Astrocyte (in vitro differentiated cells and primary cell): ENCODE data around the gene EPS8L3. TPM values are rescaled to one million over a fixed set of nuclear protein-coding genes. Genes with fewer than 3 reads are reported as not detected.

Experiments
- DNase-seq: peaks from one replicate; pipeline ENCODE4 v3.0.0-alpha.2; 2010; ENCODE audit warnings: low read depth
- FAIRE-seq: peaks from 2 replicates; lab custom pipeline; 2011; peaks lifted over from hg19 to GRCh38; lab: Jason Lieb, UNC
- H2AFZ ChIP-seq: 2 replicates; pipeline ENCODE4 v1.6.0; 2012; ENCODE audit warnings: low read depth, low read length, inconsistent platforms
- H3K27ac ChIP-seq: 2 replicates; pipeline ENCODE4 v1.5.1; 2011; ENCODE audit warnings: low read depth, low read length, inconsistent platforms
- H3K27me3 ChIP-seq: 2 replicates; pipeline ENCODE4 v1.6.0; 2011; ENCODE audit warnings: low read length, inconsistent platforms; ENCODE audit not compliant: insufficient read depth
- H3K36me3 ChIP-seq: 2 replicates; pipeline ENCODE4 v1.5.1; 2011; ENCODE audit warnings: low read length, inconsistent platforms; ENCODE audit not compliant: insufficient read depth
- H3K4me1 ChIP-seq: 2 replicates; pipeline ENCODE4 v1.5.1; 2011; ENCODE audit warnings: low read length, inconsistent platforms; ENCODE audit not compliant: insufficient read depth
- H3K4me2 ChIP-seq: 2 replicates; pipeline ENCODE4 v1.6.0; 2012; ENCODE audit warnings: low read length, inconsistent platforms
- H3K4me3 ChIP-seq: 2 replicates; pipeline ENCODE4 v1.5.1; 2011; ENCODE audit warnings: low read depth, mild to moderate bottlenecking, low read length, inconsistent platforms; ENCODE audit not compliant: insufficient read depth
- H3K79me2 ChIP-seq: 2 replicates; pipeline ENCODE4 v1.6.0; 2012; ENCODE audit warnings: mild to moderate bottlenecking, low read length, inconsistent platforms; ENCODE audit not compliant: insufficient read depth
- H3K9ac ChIP-seq: 2 replicates; pipeline ENCODE4 v1.6.0; 2012; ENCODE audit warnings: mild to moderate bottlenecking, low read length, inconsistent platforms
- H3K9me3 ChIP-seq: 2 replicates; pipeline ENCODE4 v1.5.1; 2012; ENCODE audit warnings: low read depth, mild to moderate bottlenecking, low read length, inconsistent platforms; ENCODE audit not compliant: insufficient read depth
- H4K20me1 ChIP-seq: 2 replicates; pipeline ENCODE4 v1.6.0; 2012; ENCODE audit warnings: low read length, inconsistent platforms; ENCODE audit not compliant: insufficient read depth
- H3K27ac Mint-ChIP-seq: one replicate; pipeline ENCODE4 v1.8.0; 2021; ENCODE audit warnings: mild to moderate bottlenecking, mixed read lengths; ENCODE audit not compliant: unreplicated experiment
- H3K27me3 Mint-ChIP-seq: one replicate; pipeline ENCODE4 v1.8.0; 2021; ENCODE audit warnings: low read depth, mixed read lengths; ENCODE audit not compliant: unreplicated experiment
- H3K36me3 Mint-ChIP-seq: one replicate; pipeline ENCODE4 v1.8.0; 2021; ENCODE audit warnings: low read depth, mixed read lengths; ENCODE audit not compliant: unreplicated experiment
- H3K4me1 Mint-ChIP-seq: one replicate; pipeline ENCODE4 v1.8.0; 2021; ENCODE audit warnings: low read depth, mixed read lengths; ENCODE audit not compliant: unreplicated experiment
- H3K4me3 Mint-ChIP-seq: one replicate; pipeline ENCODE4 v1.8.0; 2021; ENCODE audit warnings: mild to moderate bottlenecking, moderate library complexity, mixed read lengths; ENCODE audit not compliant: unreplicated experiment
- H3K9me3 Mint-ChIP-seq: one replicate; pipeline ENCODE4 v1.8.0; 2021; ENCODE audit warnings: mild to moderate bottlenecking, mixed read lengths; ENCODE audit not compliant: unreplicated experiment
- CTCF ChIP-seq: IDR thresholded peaks from 2 replicates; pipeline ENCODE4 v1.5.1; 2011; ENCODE audit warnings: low read depth, mild to moderate bottlenecking, inconsistent platforms, low read length, moderate library complexity; ENCODE audit not compliant: insufficient read depth
- EZH2 ChIP-seq: IDR thresholded peaks from 2 replicates; pipeline ENCODE4 v1.6.1; 2012; ENCODE audit warnings: mild to moderate bottlenecking, low read length, inconsistent platforms; ENCODE audit not compliant: insufficient read depth
- total RNA-seq: library from RNA; stranded (reverse); gene quantifications from 2 replicates; pipeline ENCODE4 v1.2.1, GENCODE V29; 2021

Gene EPS8L3
- total RNA-seq, 1 donor from 2014 or later, result not detected

- Histone ChIP-seq H4K20me1 (no peaks in the 10 kb centered on the region), H3K4me2 (no peak overlapping the region), H3K36me3 (no peaks in the 10 kb centered on the region), H3K9ac (no peak overlapping the region), H2AFZ (no peak overlapping the region), H3K27ac (no peak overlapping the region), H3K27me3 (no peaks in the 10 kb centered on the region), H3K79me2 (no peaks in the 10 kb centered on the region), H3K4me3 (no peak overlapping the region), H3K4me1 (peaks cover 7% of the 10 kb centered on the region), H3K9me3 (no peaks in the 10 kb centered on the region)
- Mint-ChIP-seq H3K27ac (no peak overlapping the region), H3K9me3 (peaks cover 2% of the 10 kb centered on the region), H3K4me1 (peaks cover 2% of the 10 kb centered on the region), H3K27me3 (peaks cover 35% of the 10 kb centered on the region), H3K36me3 (peaks cover 9% of the 10 kb centered on the region), H3K4me3 (no peak overlapping the region)
- DNase-seq (no peak), FAIRE-seq (no peak)
- TF ChIP-seq EZH2 (no peak), CTCF (no peak)
Observed at GRCh38 chr1:109761227-109762038, 2.3 kb downstream of the EPS8L3 start.

GRCh38 chr1:109760581-109761226 lies 3.0 kb downstream of the EPS8L3 start:
- no peak overlapping the region for H3K4me2 ChIP-seq
- H3K9me3 ChIP-seq, result no peaks in the 10 kb centered on the region
- Mint-ChIP-seq H3K27ac (no peak overlapping the region), H3K36me3 (peaks cover 9% of the 10 kb centered on the region), H3K4me3 (no peak overlapping the region), H3K27me3 (peaks cover 37% of the 10 kb centered on the region), H3K4me1 (peaks cover 2% of the 10 kb centered on the region), H3K9me3 (peaks cover 2% of the 10 kb centered on the region)
- no peak overlapping the region for H3K27ac ChIP-seq
- H3K4me3 ChIP-seq, result no peak overlapping the region
- DNase-seq (no peak), FAIRE-seq (no peak)
- TF ChIP-seq EZH2 (no peak), CTCF (no peak)
- H4K20me1 ChIP-seq, result no peaks in the 10 kb centered on the region
- H3K36me3 ChIP-seq, result no peaks in the 10 kb centered on the region
- no peaks in the 10 kb centered on the region for H3K79me2 ChIP-seq
- H2AFZ ChIP-seq, result no peak overlapping the region
- H3K27me3 ChIP-seq, result no peaks in the 10 kb centered on the region
- H3K9ac ChIP-seq, result no peak overlapping the region
- peaks cover 7% of the 10 kb centered on the region for H3K4me1 ChIP-seq
